Measurements from ENCODE around the gene MYH9.
A peak's percentile ranks its signal among the peaks of the same experiment; 100 is the strongest.

- TF ChIP-seq EP300 (IDR thresholded peaks at IDR 0.05) (no peak), POLR2A (IDR thresholded peaks at IDR 0.05; ENCODE audit: low read depth) (no peak), CTCF (IDR thresholded peaks at IDR 0.05) (no peak), POLR2AphosphoS5 (IDR thresholded peaks at IDR 0.05) (peak in 1 of 2 donors; percentile 95)
Measured at GRCh38 chr22:36331306-36331911, 56.4 kb downstream of the MYH9 start.

Measured in esophagus muscularis mucosa (tissue), 4 donors.